Right ventricle myocardium inferior (tissue), 1 donor: ENCODE results near the gene PTPRK. TPM values are rescaled to one million over a fixed set of nuclear protein-coding genes. Genes with fewer than 3 reads are reported as not detected.

Experiments used
- ATAC-seq: fragments of 200-7000 bp; cut with Tn5 transposase; one replicate; pipeline ENCODE4 v1.9.1; 2020; ENCODE audit warnings: mild to moderate bottlenecking, moderate library complexity
- DNase-seq: peaks from one replicate; pipeline ENCODE4 v3.0.0; 2021; ENCODE audit errors: missing footprints
- intact Hi-C: fragments of 100-400 bp; cut with DNase I; formaldehyde crosslinking; loops from one replicate; pipeline ENCODE4 v1.11.0; 2022
- total RNA-seq: library from RNA; stranded (reverse); fragmentation: NEBNext Ultra II Directional; extraction: Animal tissue kit (Norgen Biotek cat#: 25700); gene quantifications from one replicate; pipeline ENCODE4 v1.2.1, GENCODE V29; 2021
- donor health status: DM: no; HTN: yes; CAD: no; lungs with severe emphysema.

Gene PTPRK
- total RNA-seq, 1 donor from 2014 or later, result 30.1 TPM

DNA sequence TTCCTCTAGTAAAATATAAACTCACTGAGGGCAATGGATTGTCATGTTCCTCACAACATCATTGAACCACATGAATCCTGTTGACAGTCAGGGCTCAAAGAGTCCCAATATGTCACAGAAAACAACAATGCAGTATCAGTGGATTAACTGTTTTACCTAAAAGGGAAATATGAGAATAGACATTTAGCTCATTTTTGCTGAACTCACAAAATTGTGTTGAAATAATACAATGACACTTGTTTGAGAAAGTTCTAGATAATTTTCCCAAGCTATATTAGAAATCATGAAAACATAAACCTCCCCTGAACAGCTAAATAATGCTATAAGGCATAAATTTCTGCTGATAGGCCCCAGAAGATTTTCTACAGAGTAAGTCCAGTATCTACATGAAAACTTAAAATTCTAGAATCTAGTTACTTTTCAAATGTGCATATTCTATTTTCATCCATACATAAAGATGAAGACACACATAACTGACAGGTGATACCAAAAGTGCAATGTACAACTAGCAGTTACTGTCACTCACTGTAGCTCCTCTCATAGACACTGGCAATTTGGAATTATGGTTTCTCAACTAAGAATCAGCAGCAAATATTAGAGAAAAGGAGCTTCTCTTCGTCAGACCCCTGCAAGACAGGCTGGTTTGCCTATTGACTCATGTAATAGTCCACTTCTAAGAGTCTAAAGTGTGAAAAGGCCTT is 269.9 kb downstream of the PTPRK start:
- ATAC-seq, result no peak
- DNase-seq, result no peak
- intact Hi-C loops, result no loop called here

DNA sequence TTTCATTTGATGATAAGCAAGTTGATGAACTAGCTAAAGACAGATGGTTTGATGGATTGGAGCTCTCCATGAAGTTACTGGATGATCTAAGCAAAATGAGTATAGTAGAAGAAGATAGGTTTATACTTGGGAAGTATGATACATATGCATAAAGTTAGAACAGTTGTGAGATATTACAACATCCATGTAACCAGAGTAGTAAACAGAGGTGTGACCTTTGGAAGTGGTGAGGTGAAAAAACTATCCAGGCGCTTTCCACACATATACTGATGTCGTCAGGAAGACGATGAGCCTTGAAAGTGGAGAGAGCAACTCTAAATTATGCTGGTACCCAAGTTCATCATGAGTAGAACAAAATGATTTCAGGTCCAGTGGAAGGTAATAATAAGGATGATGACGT is 271.0 kb downstream of the PTPRK start:
- intact Hi-C loops, result no loop called here
- no peak for DNase-seq
- ATAC-seq, result no peak

DNA sequence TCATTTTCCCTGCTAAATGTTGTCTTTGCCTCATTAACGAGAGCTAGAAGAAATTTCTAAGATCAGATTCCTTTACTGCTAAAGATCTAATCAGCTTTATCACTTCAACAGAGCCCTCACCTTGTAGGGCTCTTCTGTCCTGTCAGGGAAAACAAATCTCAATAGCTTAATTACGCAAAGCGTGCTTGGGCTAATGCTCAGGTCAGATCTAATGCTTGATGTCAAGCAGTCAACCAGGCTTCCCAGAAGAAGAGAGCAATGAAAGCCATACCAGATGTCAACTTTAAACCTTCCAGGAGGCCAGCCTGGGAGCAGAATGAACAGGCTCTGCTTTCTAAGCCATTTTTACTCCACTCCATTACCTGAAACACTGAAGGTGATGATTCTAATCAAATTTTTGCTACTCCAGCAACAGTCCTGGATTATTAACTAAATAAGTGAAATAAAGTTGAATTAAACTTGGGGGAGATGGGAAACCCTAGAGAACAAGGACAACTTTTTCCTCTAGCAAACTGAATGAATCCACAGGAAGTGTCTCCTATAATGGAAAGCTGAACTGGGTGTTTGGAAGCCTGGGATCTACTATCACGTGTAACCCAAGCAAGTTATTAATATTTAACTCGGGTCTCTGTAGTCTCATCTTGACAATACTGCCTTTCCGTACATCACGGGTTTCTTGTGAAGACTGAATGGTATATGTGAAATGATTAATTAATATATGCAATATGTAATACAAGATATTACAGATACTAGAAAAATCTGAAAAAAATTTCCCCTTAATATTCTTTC is 273.7 kb downstream of the PTPRK start:
- DNase-seq (no peak), ATAC-seq (no peak)
- intact Hi-C loops, result no loop called here

DNA sequence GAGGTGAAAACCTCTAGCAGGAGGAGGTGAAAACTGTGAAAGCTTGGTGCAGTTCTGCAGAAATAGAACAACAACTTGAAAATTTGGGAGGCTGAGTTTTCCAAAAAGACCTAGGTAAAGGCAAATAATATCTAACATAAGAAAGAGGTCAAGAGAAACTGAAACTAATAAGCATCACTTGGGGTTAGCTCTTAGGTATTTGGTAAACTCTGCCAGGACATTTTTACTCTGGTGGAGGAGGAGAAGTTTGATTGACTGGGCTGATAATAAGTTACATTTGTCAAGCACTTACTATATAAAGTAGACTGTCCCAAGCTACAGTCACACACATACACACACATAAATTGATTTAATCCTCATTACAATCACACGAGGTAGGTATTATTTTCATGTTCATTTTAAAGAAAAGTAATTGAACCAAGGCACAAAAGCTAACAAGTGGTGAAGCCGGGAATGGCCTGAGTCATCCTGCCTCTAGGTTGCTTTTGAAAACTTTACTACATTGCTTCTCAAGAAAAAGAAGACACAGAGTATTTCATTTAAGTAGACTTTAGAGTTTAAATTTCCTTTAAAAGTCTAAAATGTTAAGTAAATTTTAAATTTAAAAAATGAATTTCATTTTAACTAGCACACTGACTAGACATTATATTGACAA is 275.5 kb downstream of the PTPRK start:
- DNase-seq, result no peak
- no peak for ATAC-seq
- intact Hi-C loops, result no loop called here

DNA sequence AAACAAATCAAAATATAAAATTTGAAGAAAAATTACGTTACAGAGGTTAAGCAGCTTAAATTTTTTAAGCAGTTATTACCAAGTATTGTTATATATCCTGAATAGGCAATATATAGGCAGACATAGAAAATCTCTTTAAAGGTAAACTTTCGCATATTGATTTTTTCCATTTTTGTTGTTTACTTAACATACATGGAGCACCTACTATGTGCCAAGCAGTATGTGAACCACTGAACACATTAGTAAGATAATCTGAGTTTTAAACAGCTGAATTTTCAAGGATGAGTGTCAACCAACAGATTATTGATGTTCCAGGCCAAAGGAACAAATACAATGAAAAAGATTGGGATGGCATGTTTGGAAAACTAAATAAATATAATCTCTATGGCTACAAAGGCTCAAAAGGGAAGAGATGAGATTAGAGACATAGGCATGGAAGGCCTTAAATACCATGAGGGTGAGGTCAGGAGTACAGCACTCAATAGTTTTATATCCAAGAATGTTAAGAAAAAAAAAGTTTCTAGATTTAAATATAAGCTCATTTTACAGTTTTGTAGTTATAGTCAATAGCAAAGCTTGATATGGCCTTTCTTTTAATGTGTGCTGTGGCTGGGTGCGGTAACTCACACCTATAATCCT is 277.5 kb downstream of the PTPRK start:
- DNase-seq, result no peak
- intact Hi-C loops, result no loop called here
- ATAC-seq, result no peak

DNA sequence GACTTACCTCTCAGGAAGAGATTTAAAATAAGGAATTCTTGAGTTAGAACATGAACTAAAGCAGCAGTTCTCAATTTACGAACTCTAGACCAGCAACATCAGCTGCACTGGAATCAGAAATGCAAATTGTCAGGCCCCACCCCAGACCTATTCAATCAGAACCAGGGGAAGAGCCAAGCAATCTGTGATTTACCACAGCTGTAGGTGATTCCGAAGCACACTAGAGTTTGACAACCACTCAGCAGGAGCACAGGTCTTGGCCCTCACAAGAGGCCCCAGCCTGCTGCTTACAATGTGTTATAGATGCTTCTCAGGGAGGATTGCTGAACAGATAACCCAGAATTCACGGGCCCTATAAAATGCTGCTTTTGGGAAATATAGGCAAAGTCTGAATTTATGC is 279.2 kb downstream of the PTPRK start:
- intact Hi-C loops, result no loop called here
- ATAC-seq (no peak), DNase-seq (no peak)

DNA sequence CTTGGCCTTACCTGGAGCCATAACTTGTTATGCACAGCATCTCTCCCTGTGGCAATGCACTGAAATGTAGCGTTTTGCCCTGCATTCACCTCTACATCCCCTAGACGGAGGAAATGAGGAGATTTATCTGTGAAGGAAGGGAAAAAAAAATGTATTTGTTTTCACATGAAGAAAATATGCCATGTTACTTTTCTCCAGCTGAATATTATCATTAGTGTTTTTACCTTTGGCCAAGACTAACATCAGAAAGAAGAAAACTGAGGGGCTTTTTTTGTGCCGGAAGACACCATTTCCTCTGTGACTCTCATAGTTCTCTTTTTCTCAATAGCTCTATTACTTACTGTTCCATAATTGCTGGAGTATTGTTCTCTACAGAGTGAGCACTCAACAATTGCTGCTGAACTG is 280.4 kb downstream of the PTPRK start:
- DNase-seq, result no peak

DNA sequence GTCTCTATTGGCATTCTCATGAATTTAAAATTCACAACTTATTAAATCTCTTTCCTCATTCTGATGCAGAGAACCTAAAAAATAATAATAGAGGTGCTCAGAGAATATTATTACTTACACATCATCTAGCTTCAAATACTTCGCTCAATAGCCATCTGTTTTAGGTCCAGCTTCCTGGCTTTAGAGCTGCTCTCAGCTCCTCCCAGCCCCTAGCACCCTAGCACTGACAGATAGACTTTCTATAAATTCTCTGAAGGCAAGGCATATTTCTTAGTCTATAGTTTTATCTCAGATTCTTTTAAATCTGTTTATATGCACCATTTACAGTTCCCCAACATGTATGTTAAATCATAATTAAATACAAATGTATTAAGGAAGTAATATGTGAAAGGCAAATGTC is 281.3 kb downstream of the PTPRK start:
- DNase-seq, result no peak
- intact Hi-C loops, result no loop called here
- no peak for ATAC-seq

More for the DNA sequence above, 280.4 kb downstream of the PTPRK start:
- no peak for ATAC-seq
- intact Hi-C loops, result no loop called here

DNA sequence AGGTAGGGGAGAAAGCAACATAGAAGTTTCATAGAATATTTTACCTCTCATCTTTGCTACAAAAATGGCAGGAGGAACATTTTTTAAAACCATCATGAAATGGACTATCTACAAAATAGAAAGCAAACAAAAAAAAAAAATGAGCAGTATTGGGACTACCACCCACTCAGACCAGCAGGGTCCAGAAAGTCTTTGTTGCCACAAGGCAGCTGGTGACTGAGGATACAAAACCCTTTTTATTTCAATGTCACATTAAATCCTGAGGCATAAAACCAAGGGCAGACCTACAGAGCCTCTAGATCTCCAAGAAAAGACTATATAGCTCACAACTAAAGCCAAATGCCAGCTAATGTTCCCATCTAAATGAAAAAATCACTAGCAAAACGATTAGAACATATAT is 282.2 kb downstream of the PTPRK start:
- no peak for DNase-seq
- no peak for ATAC-seq
- intact Hi-C loops, result no loop called here

DNA sequence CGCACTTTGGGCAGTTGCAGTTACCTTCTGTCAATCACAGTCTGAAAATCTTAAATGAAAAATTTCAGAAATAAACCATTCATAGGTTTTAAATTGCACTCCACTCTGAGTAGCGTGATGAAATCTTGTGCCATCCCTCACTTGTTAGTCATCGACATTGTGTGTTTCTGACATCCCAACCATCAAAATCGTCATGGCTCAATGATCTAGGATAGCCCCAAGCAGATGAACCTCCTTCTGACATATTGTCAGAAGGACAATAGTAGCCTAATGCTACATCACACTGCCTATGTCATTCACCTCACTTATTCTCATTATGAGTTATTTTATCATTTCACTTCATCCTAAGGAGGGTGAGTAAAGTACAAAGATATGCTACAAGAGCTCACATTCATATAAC is 284.8 kb downstream of the PTPRK start:
- DNase-seq, result no peak
- intact Hi-C loops, result no loop called here

DNA sequence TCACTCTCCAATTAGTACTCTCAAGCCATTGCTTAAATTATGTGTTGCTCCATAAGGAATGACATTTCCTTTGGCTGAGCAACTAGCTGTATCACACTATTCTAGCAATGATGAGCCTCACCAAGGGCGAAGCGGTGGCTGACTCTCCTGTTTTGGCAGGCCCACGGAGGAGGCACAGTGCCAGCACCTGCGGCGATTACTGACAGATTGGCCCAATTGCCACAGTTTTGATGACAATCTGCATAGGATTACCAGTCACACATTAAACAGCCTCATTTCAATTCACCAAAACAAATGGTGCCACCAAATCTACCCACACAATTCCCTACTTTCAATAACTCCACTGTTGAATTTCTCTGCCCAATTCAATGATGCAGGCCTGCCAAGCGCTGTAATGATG is 286.9 kb downstream of the PTPRK start:
- DNase-seq (no peak), ATAC-seq (no peak)
- intact Hi-C loops, result loop anchor here (1.0 kb wide), 1 partner anchor 11 kb away; no protein-coding TSS in a partner anchor

More for the DNA sequence above, 284.8 kb downstream of the PTPRK start:
- no peak for ATAC-seq

DNA sequence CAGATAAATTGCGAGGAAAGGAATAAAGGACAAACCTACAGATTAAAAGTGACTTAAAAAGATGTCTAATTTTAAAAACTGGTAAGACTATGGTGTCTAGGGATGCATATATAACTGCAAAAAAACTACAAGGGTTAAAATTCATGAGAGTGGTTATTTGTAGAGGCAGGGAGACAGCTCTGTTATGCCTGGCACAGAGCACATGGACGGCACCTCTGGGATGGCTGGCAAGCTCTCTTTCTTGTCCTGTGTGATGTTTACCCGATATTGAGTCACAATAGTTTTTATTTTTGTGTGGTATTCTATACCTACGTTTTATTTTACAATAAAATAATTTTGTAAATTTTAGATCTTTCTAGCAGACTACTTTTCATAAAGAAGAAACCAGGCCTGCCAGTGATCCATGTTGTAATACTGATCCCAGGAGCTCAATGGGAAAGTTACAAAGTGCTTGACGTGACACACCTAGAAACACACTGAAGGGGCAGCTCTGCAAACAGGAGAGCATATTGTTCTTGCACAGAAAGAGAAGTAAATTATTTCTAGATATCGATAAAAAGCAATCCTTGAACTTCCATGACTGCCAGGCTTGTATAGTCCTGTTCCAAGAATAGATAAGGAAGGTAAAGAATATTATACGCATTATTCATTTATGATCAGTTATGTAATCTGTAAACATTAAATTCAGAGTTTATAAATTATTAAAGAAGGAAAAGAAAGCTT is 290.0 kb downstream of the PTPRK start:
- no peak for DNase-seq
- intact Hi-C loops, result no loop called here
- ATAC-seq, result no peak

DNA sequence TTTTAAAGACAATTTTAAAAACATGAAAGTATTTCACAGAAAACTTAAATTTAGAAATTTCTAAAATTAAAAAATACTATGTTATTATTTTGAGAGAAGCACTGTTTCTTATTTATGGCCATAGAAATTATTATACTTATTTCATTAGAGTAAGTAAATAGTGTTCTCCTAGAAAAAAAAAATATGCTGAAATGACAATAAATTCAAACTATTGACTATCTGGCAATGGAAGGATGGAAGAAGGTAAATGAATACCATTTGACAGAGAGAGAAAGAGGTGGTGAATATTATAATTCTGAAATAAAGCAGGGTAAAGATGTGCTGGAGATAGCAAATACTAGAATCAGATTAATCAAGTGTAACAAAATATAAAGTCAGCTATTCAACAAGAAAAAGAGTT is 294.8 kb downstream of the PTPRK start:
- DNase-seq (no peak), ATAC-seq (no peak)
- intact Hi-C loops, result no loop called here

DNA sequence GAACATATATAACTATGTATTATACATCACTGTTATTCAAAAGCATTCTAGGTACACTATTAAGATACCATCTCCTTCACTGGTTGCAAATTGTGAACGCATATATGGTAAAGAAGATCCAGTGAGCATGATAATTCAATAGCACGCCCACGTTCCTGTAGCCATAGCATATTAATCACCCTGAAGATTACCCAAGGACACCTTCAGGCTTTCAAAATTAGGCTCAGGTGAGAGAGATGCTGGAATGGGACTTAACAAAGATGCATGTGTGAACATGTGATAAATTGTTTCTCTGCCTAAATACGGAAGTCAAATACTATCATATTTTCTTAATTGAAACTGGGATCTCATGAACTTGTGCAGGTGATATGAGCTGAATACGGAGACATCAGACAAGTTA is 303.5 kb downstream of the PTPRK start:
- no peak for DNase-seq
- intact Hi-C loops, result no loop called here
- no peak for ATAC-seq

DNA sequence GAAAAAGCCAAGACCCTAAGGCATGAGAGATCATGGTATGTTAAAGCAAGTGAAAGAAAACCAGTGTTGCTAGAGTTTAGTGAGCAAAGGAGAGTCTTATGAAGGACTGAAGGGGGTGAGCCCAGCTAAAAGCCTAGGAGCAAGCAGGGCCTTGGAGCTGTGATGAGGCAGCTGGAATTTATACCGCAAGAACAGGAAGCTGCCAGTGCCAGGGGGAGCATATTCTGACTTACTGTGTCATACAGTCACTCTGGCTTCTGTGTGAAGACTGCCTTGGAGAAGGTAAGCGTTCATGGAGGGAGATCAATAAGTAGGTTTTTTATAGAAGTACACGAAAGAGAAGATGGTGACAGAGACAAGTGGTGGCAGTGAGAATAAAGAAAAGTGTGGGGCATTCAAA is 310.6 kb downstream of the PTPRK start:
- intact Hi-C loops, result no loop called here
- no peak for ATAC-seq
- no peak for DNase-seq

DNA sequence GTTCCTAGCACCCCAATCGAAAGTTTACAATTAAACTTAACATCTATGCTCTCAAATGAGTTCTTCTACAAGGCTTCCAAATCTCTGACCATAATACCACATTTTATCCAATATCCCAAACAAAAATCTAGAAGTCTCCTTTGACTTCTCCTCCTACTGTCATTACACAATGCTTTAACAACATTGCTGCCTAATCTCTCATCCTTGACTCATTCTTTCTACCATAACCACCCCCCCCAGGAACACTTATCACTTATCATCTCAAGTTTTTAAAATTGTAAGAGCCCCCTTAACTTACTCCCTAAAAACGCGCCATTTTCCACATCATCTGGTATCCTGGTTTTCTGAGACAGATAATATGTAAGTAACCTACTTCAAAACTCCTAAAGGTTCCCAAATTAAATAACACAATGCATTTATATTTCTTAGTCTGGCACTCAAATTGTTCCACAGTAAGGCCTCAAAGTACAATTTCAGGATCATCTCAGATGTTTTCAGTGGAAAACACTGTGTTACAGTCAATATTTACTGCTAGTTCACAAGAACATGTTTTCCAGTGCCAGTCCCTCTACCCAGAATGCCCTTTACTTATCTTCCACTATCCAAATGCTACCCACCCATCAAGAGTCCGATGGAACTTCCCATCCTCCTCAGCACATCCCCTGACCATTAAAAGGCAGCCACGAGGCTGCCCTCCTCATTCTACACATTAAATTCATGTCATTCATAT is 311.4 kb downstream of the PTPRK start:
- no peak for ATAC-seq
- no peak for DNase-seq
- intact Hi-C loops, result no loop called here

DNA sequence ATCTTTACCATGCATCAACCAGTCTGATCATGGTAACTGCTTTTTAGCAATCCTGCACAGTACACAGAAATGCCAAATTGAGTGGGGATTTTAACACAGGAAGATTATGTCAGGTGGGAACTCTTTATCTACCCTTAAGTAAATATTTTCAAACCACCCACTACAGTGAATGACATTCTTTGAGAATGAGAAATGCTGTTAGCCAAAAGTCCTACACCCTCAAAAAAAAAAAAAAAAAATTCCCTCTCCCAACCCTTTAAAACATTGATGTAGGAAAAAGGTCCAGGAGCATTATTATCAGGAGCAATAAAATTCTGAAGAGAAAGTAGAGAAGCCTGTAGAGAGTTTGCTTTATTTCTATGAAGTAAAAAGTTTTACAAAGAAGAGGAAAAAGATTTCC is 312.3 kb downstream of the PTPRK start:
- ATAC-seq, result no peak
- DNase-seq, result no peak
- intact Hi-C loops, result no loop called here
